Ovary (tissue), 9 donors: ENCODE measurements around the gene ACYP2. TPM values are rescaled to one million over a fixed set of nuclear protein-coding genes. Genes with fewer than 3 reads are reported as not detected.

Source experiments
- polyA plus RNA-seq, 2 donors: library from polyadenylated mRNA; stranded (reverse); fragments of 200-250 nt in 1 of 2; fragments of 350-450 nt in 1 of 2; fragmentation: Illumina TruSeq in 1 of 2; extraction: RNeasy Lipid Tissue Mini Kit (QIAGEN cat#74804) in 1 of 2; gene quantifications; one replicate each; pipeline ENCODE4 v1.2.3, GENCODE V29; 2013 to 2014
- small RNA-seq: library from RNA; depleted of rRNA; stranded (forward); fragments of <200 nt; gene quantifications from one replicate; pipeline ENCODE3, GENCODE V24; 2016
- total RNA-seq, 7 donors: library from RNA; depleted of rRNA in 2 of 7; stranded (reverse); fragments of >200 nt in 2 of 7; fragmentation: NEBNext Ultra II Directional in 3 of 7; extraction: Animal tissue kit (Norgen Biotek cat#: 25700) in 3 of 7; gene quantifications; one replicate each; pipeline versions ENCODE4 v1.1.0 to v1.2.4, GENCODE V29; 2016 to 2023
- donor health status: DM: no; HTN: no; CAD: no; lungs with moderate emphysema.
- donor health status: DM: no; HTN: no; CAD: no.
- donor health status: Bipolar disorder and iron deficiency.
- donor health status: DM: yes; HTN: yes; CAD: no.
- donor health status: DM: no; HTN: no; CAD: no.
- donor health status: DM: yes; HTN: yes; CAD: no.

The ACYP2 gene
- total and polyA plus RNA-seq, 9 donors, result 10.4 to 27.1 (median 13.9) TPM

Small RNAs within 50 kb of the gene (small RNA-seq; reads per million reads assigned to genes)
- not detected for gene RNU7-172P

Other genes starting within 250 kb of the ACYP2 start
- gene PSME4, start 144.6 kb upstream of the ACYP2 start, total RNA-seq, result 10 to 100 TPM; 26.1 to 52.1 (median 33.3) TPM
- gene PSME4, start 144.6 kb upstream of the ACYP2 start, polyA plus RNA-seq, result 10 to 100 TPM; 12.8 to 18.9 TPM
- under 1 TPM in 4 of 7 donors, not detected in 3; 0.07 to 0.24 (median 0.11) TPM for gene TSPYL6, start 140.6 kb downstream of the ACYP2 start, total RNA-seq
- gene TSPYL6, start 140.6 kb downstream of the ACYP2 start, polyA plus RNA-seq, result under 1 TPM in 1 of 2 donors, not detected in 1; 0.05 TPM